ENCODE data around the gene PCLO. TPM values are rescaled to one million over a fixed set of nuclear protein-coding genes. Genes with fewer than 3 reads are reported as not detected.

The PCLO gene
- polyA plus RNA-seq, 1 donor (not counting 4 experiments of a cell fraction or from before 2014, with no cell fraction given) = 1.8 TPM

GRCh38 chr7:82851121-82851520 lies 311.6 kb downstream of the PCLO start:
- FAIRE-seq = no peak
- H3K27me3 ChIP-seq (ENCODE audit: control insufficient read depth, extremely low read depth, insufficient read depth, low read length) = no peaks in the 10 kb centered on the region
- H3K27ac ChIP-seq (ENCODE audit: control insufficient read depth, insufficient read depth, low read length) = no peak overlapping the region
- no peak overlapping the region for H3K9ac ChIP-seq (ENCODE audit: control insufficient read depth, extremely low read depth, insufficient read depth, low read length)
- TF ChIP-seq CTCF (optimal IDR thresholded peaks at IDR 0.05 in 1 of 3, IDR thresholded peaks at IDR 0.05 in 1 of 3, conservative IDR thresholded peaks at IDR 0.05 in 1 of 3; ENCODE audit: extremely low read depth in 1 of 3, insufficient read depth in 2 of 3, low read length in 3 of 3) (no peak), EZH2 (IDR thresholded peaks at IDR 0.05; ENCODE audit: low read length) (no peak)
- no peak for DNase-seq (ENCODE audit: low read depth, low spot score)
- no peaks in the 10 kb centered on the region for H4K20me1 ChIP-seq (ENCODE audit: control insufficient read depth, extremely low read depth, insufficient read depth, low read length)
- H3K9me1 ChIP-seq (ENCODE audit: control insufficient read depth, extremely low read depth, insufficient read depth, low read length) = no peaks in the 10 kb centered on the region
- no peaks in the 10 kb centered on the region for H3K36me3 ChIP-seq (ENCODE audit: control insufficient read depth in 2 of 2, extremely low read depth in 1 of 2, insufficient read depth in 2 of 2, low read length in 2 of 2)
- dilution Hi-C loops (cut with MboI; ENCODE audit: extremely low pct_ligation_motif_present, low sequenced_read_pairs) = no loop called here
- no peak overlapping the region for H3K4me2 ChIP-seq (ENCODE audit: control insufficient read depth, extremely low read depth, insufficient read depth, low read depth, low read length)
- no peak overlapping the region for H2AFZ ChIP-seq (ENCODE audit: control insufficient read depth, low read length)
- H3K9me3 ChIP-seq (ENCODE audit: control insufficient read depth, low read depth, low read length) = no peaks in the 10 kb centered on the region
- H3K4me3 ChIP-seq (ENCODE audit: control insufficient read depth in 2 of 3, extremely low read depth in 1 of 3, insufficient read depth in 2 of 3, low read depth in 1 of 3, low read length in 3 of 3) = no peak overlapping the region
- H3K4me1 ChIP-seq (ENCODE audit: control insufficient read depth, extremely low read depth, insufficient read depth, low read length) = no peaks in the 10 kb centered on the region
- no peaks in the 10 kb centered on the region for H3K79me2 ChIP-seq (ENCODE audit: control insufficient read depth, insufficient read depth, low read length)

- dilution Hi-C loops (cut with MboI; ENCODE audit: extremely low pct_ligation_motif_present, low sequenced_read_pairs) = no loop called here
- Histone ChIP-seq H3K4me2 (ENCODE audit: control insufficient read depth, extremely low read depth, insufficient read depth, low read depth, low read length) (no peak overlapping the region), H4K20me1 (ENCODE audit: control insufficient read depth, extremely low read depth, insufficient read depth, low read length) (no peaks in the 10 kb centered on the region), H3K9ac (ENCODE audit: control insufficient read depth, extremely low read depth, insufficient read depth, low read length) (no peak overlapping the region), H3K4me3 (ENCODE audit: control insufficient read depth in 2 of 3, extremely low read depth in 1 of 3, insufficient read depth in 2 of 3, low read depth in 1 of 3, low read length in 3 of 3) (no peak overlapping the region), H3K9me3 (ENCODE audit: control insufficient read depth, low read depth, low read length) (no peaks in the 10 kb centered on the region), H3K4me1 (ENCODE audit: control insufficient read depth, extremely low read depth, insufficient read depth, low read length) (no peaks in the 10 kb centered on the region), H3K36me3 (ENCODE audit: control insufficient read depth in 2 of 2, extremely low read depth in 1 of 2, insufficient read depth in 2 of 2, low read length in 2 of 2) (no peaks in the 10 kb centered on the region), H2AFZ (ENCODE audit: control insufficient read depth, low read length) (no peak overlapping the region), H3K27me3 (ENCODE audit: control insufficient read depth, extremely low read depth, insufficient read depth, low read length) (no peaks in the 10 kb centered on the region), H3K79me2 (ENCODE audit: control insufficient read depth, insufficient read depth, low read length) (no peaks in the 10 kb centered on the region), H3K27ac (ENCODE audit: control insufficient read depth, insufficient read depth, low read length) (no peak overlapping the region), H3K9me1 (ENCODE audit: control insufficient read depth, extremely low read depth, insufficient read depth, low read length) (no peaks in the 10 kb centered on the region)
- TF ChIP-seq EZH2 (IDR thresholded peaks at IDR 0.05; ENCODE audit: low read length) (no peak), CTCF (optimal IDR thresholded peaks at IDR 0.05 in 1 of 3, IDR thresholded peaks at IDR 0.05 in 1 of 3, conservative IDR thresholded peaks at IDR 0.05 in 1 of 3; ENCODE audit: extremely low read depth in 1 of 3, insufficient read depth in 2 of 3, low read length in 3 of 3) (no peak)
- FAIRE-seq (no peak), DNase-seq (ENCODE audit: low read depth, low spot score) (no peak)
These were observed 320.9 kb downstream of the PCLO start for GRCh38 chr7:82841828-82842227.

Data from keratinocyte (primary cell).